ENCODE results near the gene DUSP21. TPM values are rescaled to one million over a fixed set of nuclear protein-coding genes. Genes with fewer than 3 reads are reported as not detected.

DUSP21 gene
- not detected in 2 replicates for total RNA-seq

GRCh38 chrX:44843753-44844152 lies at the start of gene DUSP21:
TSS of gene DUSP21 (plus strand) at chrX:44844021. CDS start at chrX:44844133, 112 bp downstream.
- no peak for DNase-seq (ENCODE audit: low read depth)
- no peak for FAIRE-seq
- no peak for TF ChIP-seq CTCF (IDR thresholded peaks at IDR 0.05; ENCODE audit: insufficient read depth, low read length, severe bottlenecking)
- H3K36me3 ChIP-seq (ENCODE audit: control insufficient read depth, insufficient read depth, low read length), result no peaks in the 10 kb centered on the region
- no peaks in the 10 kb centered on the region for H3K27me3 ChIP-seq (ENCODE audit: control insufficient read depth, insufficient read depth, low read length)
- H3K4me3 ChIP-seq (ENCODE audit: low read depth, low read length), result no peak within 1 kb of the TSS

GRCh38 chrX:44795945-44796450 lies 47.8 kb upstream of the DUSP21 start:
- Histone ChIP-seq H3K4me3 (ENCODE audit: low read depth, low read length) (no peak overlapping the region), H3K36me3 (ENCODE audit: control insufficient read depth, insufficient read depth, low read length) (no peaks in the 10 kb centered on the region), H3K27me3 (ENCODE audit: control insufficient read depth, insufficient read depth, low read length) (no peaks in the 10 kb centered on the region)
- no peak for TF ChIP-seq CTCF (IDR thresholded peaks at IDR 0.05; ENCODE audit: insufficient read depth, low read length, severe bottlenecking)
- FAIRE-seq, result no peak
- peak; percentile 8 for DNase-seq (ENCODE audit: low read depth)

- DNase-seq (ENCODE audit: low read depth), result no peak
- Histone ChIP-seq H3K36me3 (ENCODE audit: control insufficient read depth, insufficient read depth, low read length) (no peaks in the 10 kb centered on the region), H3K4me3 (ENCODE audit: low read depth, low read length) (no peak overlapping the region), H3K27me3 (ENCODE audit: control insufficient read depth, insufficient read depth, low read length) (no peaks in the 10 kb centered on the region)
- no peak for FAIRE-seq
- no peak for TF ChIP-seq CTCF (IDR thresholded peaks at IDR 0.05; ENCODE audit: insufficient read depth, low read length, severe bottlenecking)
These were observed 41.2 kb upstream of the DUSP21 start for GRCh38 chrX:44802613-44803012.

- H3K4me3 ChIP-seq (ENCODE audit: low read depth, low read length), result no peak overlapping the region
- no peak for FAIRE-seq
- DNase-seq (ENCODE audit: low read depth), result no peak
- TF ChIP-seq CTCF (IDR thresholded peaks at IDR 0.05; ENCODE audit: insufficient read depth, low read length, severe bottlenecking), result no peak
- H3K36me3 ChIP-seq (ENCODE audit: control insufficient read depth, insufficient read depth, low read length), result no peaks in the 10 kb centered on the region
- no peaks in the 10 kb centered on the region for H3K27me3 ChIP-seq (ENCODE audit: control insufficient read depth, insufficient read depth, low read length)
These were observed 28.1 kb upstream of the DUSP21 start for GRCh38 chrX:44815681-44816080.

- Histone ChIP-seq H3K36me3 (ENCODE audit: control insufficient read depth, insufficient read depth, low read length) (no peaks in the 10 kb centered on the region), H3K27me3 (ENCODE audit: control insufficient read depth, insufficient read depth, low read length) (no peaks in the 10 kb centered on the region), H3K4me3 (ENCODE audit: low read depth, low read length) (no peak overlapping the region)
- DNase-seq (ENCODE audit: low read depth) (no peak), FAIRE-seq (no peak)
- no peak for TF ChIP-seq CTCF (IDR thresholded peaks at IDR 0.05; ENCODE audit: insufficient read depth, low read length, severe bottlenecking)
These were observed 27.5 kb upstream of the DUSP21 start for GRCh38 chrX:44816367-44816766.

GRCh38 chrX:44817029-44817428 lies 26.8 kb upstream of the DUSP21 start:
- Histone ChIP-seq H3K36me3 (ENCODE audit: control insufficient read depth, insufficient read depth, low read length) (no peaks in the 10 kb centered on the region), H3K4me3 (ENCODE audit: low read depth, low read length) (no peak overlapping the region), H3K27me3 (ENCODE audit: control insufficient read depth, insufficient read depth, low read length) (no peaks in the 10 kb centered on the region)
- no peak for DNase-seq (ENCODE audit: low read depth)
- no peak for TF ChIP-seq CTCF (IDR thresholded peaks at IDR 0.05; ENCODE audit: insufficient read depth, low read length, severe bottlenecking)
- FAIRE-seq, result peak; percentile 75

Measured in bronchial epithelial cell (primary cell).